GM19035 (cell line): ENCODE data around the gene MRPL23.
"Not testable (repeated sequence)": the region's sequence is repeated elsewhere in the genome, so short reads cannot be mapped to it uniquely, and the experiment has no call there.

Experiments
- ATAC-seq: cut with Tn5 transposase; IDR thresholded peaks from one replicate; pipeline ENCODE4 v1.9.1; 2021; ENCODE audit not compliant: unreplicated experiment

The MRPL23 gene

DNA sequence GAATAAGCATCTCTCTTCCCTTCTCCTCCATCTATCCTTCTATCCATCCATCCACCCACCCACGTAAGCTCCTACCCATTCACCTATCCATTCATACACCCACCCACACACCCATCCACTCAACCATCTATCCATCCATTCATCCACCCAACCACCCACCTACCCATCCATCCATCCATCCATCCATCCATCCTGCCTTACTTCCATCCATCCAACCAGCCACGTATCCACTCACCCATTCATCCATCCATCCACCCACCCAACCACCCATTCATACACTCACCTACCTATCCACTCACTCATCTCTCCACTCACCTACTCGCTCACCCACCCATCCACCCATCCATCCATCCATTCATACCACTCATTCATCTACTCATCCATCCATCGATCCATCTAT lies 14.5 kb upstream of the MRPL23 start:
- no peak for ATAC-seq

DNA sequence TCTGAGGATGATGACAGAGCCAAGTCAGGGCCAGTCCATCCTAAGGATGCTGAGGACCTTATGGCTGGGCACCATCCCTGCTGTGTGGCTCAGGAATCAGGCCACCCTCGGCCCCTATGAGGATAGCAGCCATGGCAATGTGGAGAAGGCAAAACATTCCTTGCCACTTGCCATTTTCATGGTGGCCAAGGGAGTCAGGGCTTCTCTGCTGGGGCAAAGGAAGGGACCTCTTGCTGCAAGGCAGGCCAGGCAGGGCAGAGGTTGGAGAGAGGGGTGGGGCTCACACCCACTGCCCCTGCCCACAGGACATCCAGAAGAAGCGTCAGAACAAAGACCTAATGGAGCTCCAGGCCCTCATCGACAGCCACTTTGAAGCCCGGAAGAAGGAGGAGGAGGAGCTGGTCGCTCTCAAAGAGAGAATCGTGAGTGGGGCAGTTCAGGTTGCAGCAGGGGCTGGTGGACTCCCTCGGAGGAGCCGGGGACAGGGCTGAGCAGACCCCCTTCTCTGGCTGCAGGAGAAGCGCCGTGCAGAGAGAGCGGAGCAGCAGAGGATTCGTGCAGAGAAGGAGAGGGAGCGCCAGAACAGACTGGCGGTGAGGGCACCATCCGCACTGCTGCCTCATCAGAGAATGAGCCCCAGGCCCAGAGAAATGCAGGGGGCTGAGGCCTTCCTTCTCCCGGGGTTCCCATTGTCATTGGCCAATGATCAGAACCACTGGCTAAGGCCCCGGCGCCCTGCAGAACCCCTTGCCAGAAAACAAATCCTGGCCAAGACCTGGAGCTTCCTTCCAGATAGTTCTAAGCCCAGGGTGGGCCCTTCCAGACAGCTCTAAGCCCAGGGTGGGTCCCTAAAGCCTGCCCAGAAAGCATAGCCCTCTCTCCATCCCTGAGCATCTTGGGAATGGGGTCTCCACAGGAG lies 13.5 kb upstream of the MRPL23 start:
- ATAC-seq, result no peak

DNA sequence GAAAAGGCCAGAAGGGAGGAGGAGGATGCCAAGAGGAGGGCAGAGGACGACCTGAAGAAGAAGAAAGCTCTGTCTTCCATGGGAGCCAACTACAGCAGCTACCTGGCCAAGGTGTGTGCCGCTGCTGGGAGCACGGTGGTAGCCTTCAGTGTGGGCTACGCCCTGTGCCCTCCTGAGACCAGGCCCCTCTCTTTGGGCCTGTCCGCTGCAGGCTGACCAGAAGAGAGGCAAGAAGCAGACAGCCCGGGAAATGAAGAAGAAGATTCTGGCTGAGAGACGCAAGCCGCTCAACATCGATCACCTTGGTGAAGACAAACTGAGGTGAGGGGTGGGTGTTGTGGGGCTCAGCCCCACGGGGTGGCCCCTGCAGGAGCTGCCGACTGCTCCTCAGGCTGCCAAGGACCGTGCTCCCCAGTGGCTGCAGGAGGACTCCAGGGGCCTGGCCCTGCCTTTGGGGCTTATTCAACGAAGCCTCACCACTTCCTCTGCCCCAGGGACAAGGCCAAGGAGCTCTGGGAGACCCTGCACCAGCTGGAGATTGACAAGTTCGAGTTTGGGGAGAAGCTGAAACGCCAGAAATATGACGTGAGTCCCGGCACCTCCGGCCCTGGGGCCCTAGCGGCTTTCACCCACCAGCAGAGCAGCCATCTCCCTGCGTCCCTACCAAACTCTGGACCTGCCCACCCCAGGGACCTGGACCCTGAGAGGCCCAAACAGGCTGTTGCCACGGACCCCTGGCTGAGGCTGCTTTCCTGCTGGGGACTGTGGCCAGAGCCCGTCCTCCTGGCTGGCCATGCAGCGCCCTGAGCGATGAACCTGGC lies 12.6 kb upstream of the MRPL23 start:
- no peak for ATAC-seq

DNA sequence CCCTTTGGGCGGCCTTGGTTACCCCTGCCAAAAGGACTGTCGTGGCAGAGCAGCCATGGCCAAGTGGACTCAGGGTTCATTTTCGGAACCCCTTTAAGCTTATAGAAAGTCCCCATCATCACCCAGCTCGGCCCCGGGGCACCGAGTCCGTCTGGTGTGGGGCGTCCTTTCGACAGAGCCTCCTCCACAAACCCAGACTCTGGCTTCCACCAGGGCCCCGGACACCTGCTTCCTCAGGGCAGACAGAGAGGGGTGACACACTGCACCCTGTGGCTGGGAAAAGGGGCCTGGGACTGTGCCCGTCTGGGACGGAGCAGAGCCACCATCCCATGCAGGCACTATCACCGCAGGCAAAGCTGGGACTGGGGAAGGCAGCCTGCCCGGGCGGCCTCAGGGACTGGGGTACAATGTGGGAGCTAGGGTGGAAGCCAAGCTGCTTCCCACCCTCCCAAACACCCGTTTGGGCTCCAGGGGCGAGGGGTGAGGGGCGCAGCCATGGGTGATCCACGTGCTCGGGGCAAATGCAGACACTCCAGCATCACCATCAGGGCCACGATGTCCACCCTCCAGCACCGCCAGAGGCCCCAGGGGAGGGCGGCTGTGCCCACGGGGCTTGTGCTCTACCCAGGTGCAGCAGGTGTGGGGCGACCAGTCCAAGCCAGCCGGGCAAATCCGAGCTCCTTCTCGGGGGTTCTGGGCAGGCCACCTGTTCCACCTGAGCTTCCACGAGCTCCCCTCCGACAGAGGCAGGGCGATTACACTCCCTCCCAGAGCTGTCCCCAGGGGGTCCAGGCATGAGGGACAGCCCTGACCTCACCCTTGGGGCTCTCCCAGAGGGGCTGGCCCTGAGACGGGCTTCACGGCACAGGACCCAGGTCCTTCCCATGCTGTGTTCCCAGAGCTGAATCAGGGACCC lies 11.7 kb upstream of the MRPL23 start:
- no peak for ATAC-seq

DNA sequence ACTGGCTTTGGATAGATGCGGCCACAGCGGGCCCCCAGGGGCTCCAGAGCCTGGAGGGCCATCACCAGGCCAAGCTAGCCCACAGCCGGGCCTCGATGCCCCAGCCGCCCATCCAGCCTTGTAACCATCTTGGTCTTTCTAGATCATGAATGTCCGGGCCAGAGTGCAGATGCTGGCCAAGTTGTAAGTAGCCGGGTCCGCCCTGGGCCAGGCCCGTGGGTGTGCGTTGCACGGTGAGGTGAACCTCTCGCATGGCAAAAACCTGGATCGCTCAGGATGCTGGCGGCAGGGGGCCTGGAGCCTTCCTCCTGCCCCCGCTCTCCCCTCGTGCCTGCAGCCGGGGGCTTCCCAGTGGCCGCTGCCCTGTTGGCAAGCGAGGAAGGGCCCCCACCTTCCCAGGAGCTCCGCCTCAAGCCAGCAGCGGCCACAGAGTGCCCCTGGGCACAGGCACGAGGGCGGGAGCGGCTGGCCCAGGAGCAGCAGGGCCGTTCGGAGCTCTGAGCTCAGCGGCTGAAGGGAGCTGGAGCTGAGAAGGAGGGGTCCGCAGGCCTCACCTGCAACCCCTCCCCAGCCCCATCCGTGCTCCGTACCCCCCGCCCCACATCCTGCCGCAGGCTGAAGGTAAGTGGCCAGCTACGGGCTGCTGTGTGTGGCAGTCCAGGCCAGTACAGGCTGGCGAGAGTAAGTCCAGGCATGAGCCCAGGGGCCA lies 10.9 kb upstream of the MRPL23 start:
- no peak for ATAC-seq

DNA sequence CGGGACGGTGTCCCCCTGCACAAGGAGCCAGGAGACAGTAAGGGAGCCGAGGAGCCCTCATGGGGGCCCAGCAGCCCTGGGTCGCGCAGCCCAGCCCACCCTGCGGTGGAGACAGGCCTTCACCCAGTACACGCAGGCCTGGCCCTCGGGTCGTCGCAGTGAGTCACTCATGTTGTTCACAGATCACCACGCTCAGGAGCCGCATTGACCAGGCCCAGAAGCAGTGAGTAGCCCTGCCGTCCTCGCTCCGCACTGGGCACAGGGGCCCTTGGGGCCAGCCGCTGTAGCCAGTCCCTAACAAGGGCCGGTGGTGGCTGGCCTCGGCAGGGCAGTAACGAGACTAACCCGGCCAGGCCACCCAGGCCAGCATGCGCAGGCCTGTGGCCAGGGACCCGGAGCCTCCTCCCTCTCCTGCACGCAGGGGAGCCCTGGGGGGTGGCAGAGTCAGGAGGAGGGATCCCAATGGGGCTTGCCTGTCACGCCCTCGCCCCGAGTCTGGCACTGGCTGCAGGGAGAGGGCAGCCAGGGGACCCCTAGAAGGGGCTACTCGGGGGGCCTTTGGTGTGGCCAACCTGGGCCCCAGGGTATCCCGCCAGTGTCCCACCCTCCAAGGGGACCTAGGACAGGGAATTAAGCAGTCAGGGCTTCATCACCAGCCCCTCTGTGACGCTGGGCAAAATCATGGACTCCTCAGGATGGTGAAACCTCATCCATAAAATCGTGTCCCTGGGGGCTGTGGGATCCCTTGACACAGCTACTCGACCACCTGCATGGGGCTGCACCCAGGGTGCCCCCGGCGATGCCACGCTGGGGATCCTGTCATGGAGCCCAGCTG lies 10.1 kb upstream of the MRPL23 start:
- ATAC-seq, result no peak

DNA sequence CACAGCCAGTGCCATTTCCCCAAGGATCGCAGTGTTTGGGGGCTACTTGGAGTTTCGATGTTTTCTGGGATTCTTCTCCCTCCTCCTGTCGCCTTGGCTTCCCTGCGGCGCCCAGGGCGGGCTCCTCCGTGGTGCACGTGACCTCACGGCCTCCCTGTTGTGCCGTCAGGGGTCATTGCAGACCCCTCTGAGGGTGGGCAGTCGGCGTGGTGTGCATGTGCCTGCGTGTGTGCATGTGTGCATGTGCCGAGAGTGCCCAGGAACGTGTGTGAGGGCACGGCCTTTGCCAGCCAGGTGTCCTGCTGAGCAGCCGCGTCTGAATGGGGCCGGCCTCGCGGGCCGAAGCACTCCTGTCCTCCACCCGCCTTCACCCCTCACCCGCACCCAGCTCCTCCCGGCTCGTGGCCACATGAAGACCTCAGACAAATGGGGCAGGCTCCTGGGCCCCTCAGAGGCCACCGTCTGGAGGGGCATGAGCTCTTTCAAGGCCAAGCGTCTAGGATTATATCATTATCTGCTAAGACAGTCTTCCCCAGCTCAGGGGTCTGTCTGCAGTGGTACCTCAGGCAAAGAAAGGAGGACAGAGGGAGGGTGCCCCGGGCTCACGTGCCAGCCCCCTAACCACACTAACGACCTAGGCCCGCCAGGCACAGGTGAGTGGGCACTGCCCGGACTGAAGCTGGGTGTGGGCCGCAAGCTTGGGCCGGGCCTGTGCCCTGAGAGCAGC lies 9.4 kb upstream of the MRPL23 start:
- ATAC-seq, result no peak

DNA sequence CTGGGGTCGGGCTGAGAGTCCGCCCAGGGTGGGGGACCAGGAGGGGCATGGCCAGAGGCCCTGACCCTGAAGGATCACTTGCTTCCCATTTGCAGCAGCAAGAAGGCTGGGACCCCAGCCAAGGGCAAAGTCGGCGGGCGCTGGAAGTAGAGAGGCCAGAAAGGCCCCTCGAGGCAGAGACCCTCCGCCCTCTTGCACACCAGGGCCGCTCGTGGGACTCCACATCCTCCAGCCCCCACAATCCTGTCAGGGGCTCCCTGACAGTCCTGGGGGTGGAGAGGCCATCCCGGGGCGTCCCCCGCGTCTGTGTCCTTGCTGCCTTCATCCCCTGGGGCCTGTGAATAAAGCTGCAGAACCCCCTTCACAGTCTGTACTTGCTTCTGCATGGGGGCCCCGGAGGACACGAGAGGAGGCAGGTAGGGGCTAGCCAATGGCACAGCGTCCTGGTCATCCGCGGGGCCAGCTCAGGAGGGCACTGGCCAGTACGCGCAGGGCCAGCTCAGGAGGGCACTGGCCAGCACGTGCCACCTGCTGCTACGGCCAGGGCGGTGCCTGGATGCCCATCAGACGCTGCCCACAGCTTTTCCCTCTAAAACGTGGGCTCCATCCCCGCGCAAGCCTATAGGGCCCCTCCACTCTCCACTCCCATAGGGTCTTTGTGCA lies 8.7 kb upstream of the MRPL23 start:
- ATAC-seq, result no peak

DNA sequence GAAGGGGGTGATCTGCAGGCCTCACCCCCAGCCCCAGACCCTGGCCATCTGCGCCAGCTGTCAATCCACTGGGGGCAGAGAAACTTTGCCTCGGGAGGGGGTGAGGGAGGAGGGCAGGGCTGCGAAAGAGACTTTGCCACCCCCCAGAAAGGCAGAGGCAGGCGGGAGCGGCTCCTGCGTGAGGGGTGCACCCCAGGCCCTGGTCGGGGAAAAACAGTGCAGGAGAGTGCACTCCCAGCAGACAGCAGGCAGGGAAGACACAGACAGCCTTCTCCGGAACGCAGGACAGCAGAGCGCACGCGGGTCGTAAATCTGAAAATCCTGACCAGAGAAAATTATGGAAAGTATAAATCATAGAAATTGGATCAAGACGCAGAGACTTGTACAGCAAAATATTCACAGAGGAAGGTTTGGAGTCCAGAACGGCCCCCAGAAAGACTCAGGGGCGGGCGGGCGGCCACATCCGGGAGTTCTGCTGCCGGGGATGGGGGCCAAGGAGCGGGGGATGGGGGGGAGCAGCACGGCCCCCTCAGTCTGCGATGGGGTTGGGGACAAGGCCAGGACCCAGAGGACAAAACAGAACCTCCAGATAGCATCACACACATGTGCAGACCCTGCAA lies 8.0 kb upstream of the MRPL23 start:
- ATAC-seq, result no peak

DNA sequence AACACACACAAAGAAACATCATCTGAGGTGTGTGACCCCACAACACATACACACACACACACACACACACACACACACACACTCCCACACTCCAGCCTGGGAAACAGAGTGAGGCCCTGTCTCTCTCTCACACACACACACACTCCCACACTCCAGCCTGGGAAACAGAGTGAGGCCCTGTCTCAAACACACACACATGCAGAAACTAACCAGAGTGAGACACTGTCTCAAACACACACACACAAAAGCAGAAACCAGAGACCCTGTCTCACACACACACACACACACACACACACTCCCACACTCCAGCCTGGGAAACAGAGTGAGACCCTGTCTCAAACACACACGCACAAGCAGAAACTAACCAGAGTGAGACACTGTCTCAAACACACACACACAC lies 7.3 kb upstream of the MRPL23 start:
- ATAC-seq, result not testable (repeated sequence)

DNA sequence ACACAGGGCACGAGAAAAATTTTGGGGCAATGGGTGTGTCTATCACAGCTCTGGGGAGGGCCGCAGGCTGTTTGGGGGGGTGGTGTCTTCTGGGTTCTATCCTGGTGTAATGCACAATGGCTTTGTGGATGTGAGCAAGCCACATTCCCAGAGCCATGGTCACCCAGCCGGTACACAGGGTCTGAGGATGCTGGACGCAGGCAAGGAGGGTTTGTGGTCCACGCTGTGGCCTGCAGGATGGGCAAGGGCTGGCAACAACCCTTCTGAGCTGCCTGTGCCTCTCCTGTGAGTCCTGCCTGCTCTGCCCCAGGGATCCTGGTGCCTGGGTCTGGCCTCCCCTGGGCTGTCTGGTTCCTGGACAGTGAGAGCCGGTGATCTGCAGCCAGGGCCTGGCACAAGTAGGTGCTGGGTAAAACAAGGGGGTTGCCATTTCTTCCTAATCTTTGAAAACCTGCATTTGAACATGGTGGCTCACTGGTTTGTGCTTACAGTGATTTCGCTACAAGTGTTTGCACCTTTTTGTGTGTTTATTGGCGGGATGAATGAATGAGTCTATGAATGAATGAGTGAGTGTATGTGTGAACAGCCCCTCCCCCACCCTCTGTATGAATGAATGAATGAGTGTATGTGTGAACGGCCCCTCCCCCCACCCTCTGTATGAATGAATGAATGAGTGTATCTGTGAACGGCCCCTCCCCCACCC lies 4.4 kb upstream of the MRPL23 start:
- no peak for ATAC-seq

DNA sequence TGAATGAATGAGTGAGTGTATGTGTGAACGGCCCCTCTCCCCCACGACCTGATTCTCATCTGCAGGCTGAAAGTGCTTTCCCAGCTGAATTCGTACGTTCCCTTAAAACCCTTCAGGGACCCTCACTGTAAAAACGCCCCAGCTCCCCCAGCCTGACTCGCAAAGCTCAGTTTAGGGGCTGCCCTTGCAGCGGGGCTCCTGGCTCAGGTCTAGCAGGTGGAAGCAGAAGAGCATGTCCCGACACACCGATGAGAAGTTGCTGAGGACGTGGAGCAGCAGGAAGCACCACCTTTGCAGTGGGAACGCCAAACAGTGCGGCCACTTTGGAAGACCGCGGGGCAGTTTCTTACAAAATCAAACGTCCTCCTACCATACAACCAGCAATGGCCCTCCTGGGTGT lies 3.6 kb upstream of the MRPL23 start:
- no peak for ATAC-seq

DNA sequence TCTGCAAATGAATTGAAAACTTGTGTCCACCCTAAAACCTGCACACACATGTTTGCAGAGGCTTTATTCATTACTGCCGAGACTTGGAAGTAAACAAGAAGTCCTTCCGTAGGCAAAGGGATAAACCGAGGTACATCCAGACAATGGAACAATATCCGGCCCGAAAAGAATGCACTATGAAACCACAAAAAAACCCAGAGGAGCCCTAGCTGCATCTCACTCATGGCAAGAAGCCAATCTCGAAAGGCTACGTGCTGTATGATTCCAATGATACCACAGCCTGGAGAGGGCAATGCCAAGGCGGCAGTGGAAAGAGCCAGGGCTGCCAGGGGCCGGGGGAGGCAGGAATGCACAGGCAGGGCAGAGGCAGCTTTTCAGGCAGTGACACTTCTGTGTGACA lies 3.2 kb upstream of the MRPL23 start:
- ATAC-seq, result no peak

DNA sequence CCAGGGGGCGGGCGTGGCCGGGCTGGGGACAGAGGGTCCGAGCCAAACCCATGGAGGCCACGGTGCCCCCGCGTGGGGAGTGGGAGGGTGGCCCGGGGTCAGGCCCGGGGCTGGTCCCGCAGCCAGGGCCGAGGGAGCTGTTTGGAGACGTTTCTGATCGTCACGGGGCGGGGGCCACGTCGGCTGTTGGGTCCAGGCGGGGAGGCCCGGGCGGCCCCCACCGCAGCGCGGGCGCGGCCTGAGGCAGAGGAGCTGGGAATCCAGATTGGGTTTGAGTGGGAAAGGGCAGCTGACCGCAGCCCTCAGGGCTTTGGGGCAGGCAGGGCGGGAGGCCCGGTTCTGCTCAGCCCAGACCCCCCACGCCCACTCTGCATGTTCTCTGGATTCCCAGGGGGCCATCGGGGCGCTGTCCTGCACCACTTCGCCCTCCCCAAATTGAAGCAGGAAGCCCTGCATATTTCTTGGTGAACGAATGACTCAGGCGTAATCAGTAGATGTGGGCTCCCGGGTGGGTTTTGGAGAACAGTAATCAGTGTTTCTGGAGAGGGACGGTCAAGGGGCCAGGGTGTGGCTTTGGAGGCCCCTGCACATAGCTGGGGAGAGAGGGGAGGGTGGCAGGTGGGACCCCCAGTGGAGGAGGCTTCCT lies 583 bp downstream of the MRPL23 start:
- ATAC-seq, result no peak

DNA sequence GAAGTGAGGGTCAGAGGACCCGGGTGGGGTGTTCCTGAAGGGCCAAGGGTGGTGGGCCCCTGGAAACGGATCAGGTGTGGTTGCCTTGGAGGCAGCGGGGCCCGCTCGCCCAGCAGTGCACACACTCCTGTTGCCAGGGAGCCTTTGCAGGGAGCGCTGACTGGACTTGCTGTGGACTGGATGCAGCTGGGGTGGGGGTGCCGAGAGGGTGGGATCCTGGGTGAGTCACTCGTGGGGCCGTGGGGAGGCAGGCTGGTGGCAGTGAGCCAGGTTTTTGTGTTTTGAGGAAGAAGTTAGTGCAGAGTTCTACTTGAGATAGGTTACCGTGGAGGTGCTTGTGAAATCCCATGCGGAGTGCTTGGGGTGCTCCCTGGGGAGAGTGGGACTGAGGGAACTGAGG lies 1.3 kb downstream of the MRPL23 start:
- no peak for ATAC-seq

DNA sequence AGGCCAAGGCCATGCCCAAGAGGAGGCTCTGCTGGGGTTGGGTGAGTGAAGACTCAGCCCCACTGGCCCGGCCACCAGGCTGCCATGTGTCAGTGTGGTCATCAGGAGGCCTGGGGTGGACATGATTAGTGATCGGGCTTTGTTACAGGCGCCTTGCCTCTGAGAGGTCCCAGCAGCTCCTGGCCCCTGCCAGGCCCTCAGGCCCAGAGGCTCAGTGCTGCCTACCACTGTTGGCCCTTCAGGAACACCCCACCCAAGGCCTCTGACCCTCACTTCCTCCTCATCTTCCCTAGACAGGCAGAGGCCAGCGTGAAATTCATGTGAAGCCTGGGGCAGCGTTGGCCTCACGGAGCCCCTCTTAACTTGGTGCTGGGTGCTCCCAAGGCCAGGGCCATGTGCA lies 2.2 kb downstream of the MRPL23 start:
- no peak for ATAC-seq

DNA sequence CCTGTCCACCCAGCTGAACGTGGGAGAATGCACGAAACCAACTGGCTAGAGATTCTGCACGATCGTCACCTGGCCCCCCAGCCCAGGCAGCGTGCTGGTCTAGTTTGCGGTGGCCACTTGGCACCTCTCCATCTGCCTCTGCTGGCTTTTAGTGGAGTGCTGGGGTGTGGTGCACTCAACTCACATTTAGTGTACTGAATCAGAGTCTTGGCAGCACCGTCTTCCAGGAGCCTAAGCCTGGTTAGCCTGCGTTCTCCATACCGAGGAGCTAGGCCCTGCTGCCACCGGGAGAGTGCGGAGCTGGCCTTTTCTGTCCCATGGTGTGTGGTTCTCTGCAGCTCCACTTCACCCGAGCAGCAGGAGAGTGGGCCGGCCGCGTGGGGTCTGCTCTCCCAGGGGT lies 2.8 kb downstream of the MRPL23 start:
- no peak for ATAC-seq
